GM18502 (cell line): ENCODE measurements around the gene SMAD6.

Experiments
- ATAC-seq: cut with Tn5 transposase; IDR thresholded peaks from one replicate; pipeline ENCODE4 v1.9.1; 2021; ENCODE audit warnings: mild to moderate bottlenecking; ENCODE audit not compliant: unreplicated experiment, poor library complexity

The SMAD6 gene

GRCh38 chr15:66701422-66702034, 508 bp upstream of the SMAD6 start:
- ATAC-seq = peak; percentile 35

DNA sequence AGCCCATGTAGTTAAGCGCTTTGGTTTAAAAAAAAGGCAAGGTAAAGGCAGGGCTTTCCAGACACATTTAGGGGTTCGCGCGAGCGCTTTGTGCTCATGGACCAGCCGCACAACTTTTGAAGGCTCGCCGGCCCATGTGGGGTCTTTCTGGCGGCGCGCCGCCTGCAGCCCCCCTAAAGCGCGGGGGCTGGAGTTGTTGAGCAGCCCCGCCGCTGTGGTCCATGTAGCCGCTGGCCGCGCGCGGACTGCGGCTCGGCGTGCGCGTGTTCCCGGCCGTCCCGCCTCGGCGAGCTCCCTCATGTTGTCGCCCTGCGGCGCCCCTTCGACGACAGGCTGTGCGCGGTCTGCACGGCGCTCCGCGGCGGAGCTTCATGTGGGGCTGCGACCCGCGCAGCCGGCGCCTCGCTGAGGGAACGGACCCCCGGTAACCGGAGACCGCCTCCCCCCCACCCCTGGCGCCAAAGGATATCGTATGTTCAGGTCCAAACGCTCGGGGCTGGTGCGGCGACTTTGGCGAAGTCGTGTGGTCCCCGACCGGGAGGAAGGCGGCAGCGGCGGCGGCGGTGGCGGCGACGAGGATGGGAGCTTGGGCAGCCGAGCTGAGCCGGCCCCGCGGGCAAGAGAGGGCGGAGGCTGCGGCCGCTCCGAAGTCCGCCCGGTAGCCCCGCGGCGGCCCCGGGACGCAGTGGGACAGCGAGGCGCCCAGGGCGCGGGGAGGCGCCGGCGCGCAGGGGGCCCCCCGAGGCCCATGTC, 927 bp downstream of the SMAD6 start:
- ATAC-seq = no peak

GRCh38 chr15:66703540-66703941, 1.5 kb downstream of the SMAD6 start:
- ATAC-seq = no peak

DNA sequence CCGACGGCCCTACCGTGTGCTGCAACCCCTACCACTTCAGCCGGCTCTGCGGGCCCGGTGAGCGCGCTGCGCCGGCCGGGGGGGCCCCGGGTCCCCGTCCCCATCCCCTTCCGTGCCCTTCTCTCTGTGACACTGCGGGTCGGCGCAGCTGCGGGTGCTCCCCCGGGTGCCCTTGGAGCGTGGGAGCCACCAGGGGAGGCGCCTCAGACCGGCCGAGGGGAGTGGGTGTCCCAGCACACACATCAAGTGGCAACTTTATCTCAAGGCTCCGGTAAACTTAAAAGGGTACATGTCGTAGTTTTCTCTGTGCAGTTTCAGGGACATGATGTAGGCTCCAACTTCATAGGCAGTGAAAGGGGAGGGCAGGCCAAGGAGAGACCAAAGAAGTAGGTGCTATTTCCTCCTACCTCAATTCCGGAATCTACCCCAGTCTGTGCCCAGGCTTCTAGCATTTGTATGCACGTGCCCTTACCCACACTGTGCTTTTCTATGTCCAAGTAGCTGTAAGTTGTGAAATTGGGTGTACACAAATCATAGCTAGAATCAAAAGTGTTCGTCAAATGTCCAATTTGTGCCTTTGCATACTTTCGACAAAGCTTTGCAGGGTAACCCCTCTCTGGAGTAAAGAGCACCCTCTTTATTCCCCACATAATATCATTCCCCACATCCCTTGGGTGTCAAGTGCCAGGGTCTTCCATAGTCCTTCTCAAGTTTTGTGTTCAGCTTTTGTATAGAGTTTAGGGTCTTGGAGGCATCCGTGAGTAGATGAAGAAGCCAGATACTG, 2.2 kb downstream of the SMAD6 start:
- ATAC-seq = no peak

- ATAC-seq = no peak
Measured at GRCh38 chr15:66704803-66705153, 2.7 kb downstream of the SMAD6 start.

DNA sequence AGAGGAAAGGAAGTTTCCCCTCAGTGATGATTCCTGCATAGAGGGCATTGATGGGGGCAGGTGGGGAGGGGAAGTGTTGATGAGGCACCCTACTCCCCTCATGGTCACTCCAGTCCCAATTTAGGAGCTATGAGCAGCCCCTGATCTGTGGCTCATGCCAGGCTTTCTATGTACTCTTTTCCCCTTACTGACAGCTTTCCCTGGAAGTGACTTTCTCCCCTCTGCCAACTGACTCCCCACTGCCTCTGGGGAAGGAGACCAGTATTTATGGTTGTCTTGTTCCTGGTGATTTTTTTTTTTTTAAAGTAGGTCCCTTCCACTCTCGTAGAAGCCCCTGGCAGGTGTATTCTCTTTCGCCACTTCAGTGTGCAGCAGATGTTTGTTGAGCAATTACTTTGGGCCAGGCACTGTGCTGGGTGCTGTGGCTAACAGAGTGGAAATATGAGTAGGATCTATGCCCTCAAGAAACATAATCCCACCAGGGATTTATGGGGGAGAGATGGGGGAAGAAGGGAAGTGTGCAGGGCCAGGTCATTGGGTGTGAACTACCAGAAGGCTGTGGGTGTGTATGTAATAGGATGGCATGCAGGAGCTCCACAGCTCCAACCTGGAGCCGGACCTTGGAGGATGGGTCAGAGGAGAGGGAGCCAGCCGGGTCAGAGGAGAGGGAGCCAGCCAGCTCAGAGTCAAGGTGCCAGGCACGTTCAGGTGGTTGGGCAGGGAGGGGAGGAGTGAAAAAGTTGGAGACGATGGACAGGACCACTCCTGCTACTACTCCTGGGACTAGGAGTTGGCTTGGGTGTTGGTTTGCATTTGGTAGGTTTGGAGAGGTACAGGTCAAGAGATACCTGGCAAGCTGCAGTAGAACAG, 3.5 kb downstream of the SMAD6 start:
- ATAC-seq = no peak

DNA sequence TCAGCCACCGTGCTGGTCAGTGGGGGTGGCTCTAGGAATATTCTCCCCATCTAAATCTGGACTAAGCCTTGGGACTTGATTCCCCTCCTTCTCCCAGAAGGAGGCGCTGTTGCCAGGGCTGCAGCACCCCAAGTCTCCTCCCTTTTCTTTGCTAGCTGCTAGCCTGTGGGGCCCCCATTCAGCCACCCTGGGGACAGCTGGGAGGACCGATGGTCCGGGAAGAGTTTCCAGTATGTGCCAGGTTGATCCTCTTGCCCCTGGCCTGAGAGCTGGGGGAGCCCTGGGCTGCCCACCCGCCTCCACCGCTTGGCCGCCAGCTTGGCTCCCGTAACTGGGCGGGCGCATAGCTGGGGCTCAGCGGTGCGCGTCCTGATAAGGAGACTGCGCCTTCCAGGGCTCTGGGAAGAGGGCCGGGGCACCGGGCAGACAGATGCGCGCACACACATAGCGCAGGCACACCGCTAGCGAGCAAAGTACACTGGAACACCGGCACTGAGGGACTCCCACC, 4.2 kb downstream of the SMAD6 start:
- no peak for ATAC-seq

- ATAC-seq = no peak
Measured at GRCh38 chr15:66706840-66707239, 4.8 kb downstream of the SMAD6 start.

DNA sequence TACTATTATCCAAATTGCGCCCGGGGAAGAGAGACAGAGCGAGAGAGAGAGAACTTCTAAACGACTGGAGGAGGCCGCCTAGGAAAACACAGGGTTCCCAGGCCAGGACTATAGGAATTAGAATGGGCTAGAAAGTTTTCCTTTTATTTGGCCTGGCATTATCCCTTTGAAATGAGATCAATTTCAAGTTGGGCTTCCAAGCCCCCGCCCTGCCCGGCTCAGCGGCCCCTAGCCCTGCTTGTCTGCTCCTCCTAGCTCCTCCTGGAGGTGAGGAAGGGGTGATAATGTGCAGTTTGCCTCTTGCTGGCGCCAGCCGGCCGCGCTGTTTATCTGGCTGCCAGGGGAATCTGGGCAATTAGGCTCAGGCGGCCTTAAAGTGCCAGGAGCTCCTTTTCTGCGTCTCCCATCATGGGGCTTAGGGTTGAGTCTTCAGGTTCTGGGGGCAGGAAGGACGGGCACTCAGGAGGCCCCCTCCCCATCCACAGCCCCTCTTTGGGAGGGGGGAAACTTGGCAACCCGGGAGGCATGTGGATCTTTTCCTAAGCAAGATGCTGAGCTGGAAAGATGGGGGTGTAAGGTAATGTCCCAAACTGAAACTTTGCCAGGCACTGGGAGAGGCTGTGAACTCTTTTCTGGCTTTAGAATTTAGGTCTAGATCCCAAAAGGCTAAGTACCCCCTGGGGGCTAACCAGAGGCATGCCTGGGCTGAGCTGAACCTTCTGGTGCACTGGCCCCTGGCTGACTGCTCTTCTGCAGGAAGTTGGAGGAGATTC, 5.5 kb downstream of the SMAD6 start:
- no peak for ATAC-seq

- no peak for ATAC-seq
Measured at GRCh38 chr15:66708389-66708788, 6.4 kb downstream of the SMAD6 start.

GRCh38 chr15:66709884-66710283, 7.8 kb downstream of the SMAD6 start:
- ATAC-seq = no peak

DNA sequence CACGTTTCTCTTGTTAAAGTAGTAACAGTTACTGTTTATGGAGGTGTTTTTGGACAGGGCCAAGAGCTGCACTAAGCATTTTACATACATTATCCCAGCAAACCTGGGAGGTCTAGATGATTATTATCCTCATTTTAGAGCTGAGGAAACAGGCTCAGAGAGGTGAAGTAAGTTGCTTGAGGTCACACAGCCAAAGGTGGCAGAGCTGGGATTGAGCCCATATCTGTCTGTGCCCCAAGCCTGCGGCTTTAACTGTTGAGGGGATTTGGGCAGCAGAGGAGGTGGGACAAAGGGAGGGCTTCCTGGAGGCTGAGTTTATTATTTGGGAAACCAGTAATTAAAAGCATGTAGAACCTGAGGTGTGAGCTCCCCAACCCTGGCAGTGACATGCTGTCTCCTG, 9.2 kb downstream of the SMAD6 start:
- no peak for ATAC-seq

DNA sequence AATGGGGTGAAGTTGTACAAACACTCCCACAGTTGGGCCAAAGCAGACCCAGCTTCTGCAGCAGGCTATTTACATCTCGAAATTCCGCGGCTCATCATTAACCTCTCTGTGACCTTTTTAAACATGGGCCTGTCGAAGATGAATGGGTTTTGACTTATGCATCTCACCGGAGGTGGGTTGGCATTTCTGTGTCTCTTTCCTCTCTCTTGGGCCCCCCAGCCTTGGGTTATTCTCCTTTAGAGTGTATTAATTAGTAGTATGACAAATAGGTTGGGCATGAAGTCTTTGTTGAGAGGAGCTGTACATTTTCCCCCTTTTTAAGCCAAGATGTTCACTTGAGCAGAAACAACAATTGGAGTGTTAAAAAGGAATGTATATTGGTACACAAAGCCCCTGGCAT, 9.8 kb downstream of the SMAD6 start:
- ATAC-seq = no peak

DNA sequence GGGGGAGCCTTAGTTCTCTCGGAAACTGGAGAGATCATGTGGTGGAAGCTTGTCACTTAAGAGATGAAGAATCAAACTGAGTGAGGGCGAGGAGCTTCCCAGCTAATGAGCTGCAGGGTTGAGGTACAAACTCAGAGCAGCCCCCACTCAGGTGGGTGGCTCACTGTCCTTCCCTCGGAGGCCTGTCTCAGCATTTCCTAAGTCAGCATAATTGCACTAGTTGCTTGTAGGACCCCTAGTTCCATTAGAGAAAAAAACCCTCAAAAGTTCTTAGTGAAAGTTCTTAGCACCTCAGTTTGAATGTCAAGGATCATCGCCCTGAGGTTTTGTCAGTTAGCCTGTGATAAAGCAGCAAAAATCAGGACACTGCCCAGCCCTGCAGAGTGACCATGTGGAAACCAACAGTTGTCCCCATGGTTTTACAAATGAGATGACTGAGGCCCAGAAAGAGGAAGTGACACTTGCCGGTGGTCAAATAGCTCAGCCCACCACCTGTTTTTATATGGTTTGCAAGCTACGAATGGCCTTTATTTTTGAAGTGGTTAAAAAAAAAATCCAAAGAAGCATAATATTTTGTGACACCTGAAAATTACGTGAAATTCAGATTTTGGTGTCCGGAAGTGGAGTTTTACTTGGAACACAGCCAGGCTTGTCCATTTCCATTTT, 11.9 kb downstream of the SMAD6 start:
- ATAC-seq = no peak

GRCh38 chr15:66714543-66714981, 12.5 kb downstream of the SMAD6 start:
- ATAC-seq = no peak

DNA sequence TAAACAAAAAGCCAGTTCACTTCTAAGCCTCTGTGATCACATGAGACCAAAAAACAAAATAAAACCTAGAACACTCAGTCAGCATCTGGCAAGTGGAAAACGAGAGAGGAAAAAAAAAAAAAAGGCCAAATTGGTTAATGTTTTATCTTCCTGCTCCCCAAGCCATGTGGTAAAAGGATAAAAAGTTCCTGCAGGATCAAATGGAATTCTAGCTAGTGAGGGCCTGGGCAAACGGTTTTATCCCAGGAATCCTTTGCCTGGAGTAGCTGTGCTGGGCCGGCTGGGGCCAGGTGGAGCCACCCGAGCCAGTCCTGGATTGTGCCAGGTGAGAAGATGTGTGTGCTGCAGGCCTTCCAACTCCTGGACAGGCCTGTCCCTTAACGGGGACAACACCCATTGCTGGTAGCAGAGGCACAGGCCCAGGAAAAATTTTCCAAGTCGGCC, 13.2 kb downstream of the SMAD6 start:
- ATAC-seq = no peak

DNA sequence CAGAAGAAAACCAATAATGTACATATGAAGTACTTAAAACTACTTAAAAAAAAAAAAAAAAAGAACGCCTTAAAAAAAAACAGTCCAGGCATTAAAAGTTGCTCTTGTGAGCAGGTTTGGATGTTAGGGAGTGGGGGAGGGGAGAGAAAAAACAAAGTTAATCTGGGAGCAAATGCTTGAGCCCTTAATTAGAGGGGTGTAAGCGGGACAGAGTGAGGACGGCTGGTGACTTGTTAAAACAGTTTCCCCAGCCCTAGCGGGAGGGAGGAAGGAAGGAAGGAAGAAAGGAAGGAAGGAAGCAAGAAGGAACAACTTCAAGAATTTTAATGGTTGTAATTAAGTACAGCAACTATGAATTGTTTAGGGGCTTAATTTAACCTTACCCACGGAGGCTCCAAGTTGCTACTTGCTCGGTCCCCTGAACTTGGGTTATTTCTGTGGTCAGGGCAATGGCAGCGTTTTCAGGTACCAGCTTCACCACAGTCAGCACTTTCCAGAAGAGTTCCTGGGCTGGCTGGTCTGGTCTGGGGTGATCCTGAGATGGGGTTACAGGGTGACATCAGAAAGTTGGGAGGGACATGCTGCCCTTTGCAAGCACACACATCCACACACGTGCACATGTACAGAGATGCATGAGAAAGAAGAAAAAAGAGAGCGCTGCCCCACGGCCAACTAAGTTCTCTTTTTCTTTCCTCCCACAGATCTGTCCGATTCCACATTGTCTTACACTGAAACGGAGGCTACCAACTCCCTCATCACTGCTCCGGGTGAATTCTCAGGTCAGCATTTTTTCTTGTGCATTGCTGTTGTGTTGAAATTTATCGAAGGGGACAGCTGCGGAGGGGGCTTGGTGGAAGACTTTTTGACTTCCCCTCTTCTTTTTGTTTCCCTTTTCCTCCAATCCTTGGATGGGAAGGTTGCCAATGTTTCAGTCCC, 14.0 kb downstream of the SMAD6 start:
- no peak for ATAC-seq

- ATAC-seq = no peak
Measured at GRCh38 chr15:66716656-66717020, 14.6 kb downstream of the SMAD6 start.
